MM.1S (cell line): ENCODE data around the gene TTYH3.

ENCODE experiments used
- CTCF ChIP-seq: fragments of 300-600 bp; sonication (generic); IDR thresholded peaks from 2 replicates; pipeline ENCODE4 v1.5.1; 2016; ENCODE audit warnings: antibody characterized with exemption, low read length, mixed read lengths
- EZH2 ChIP-seq: fragments of 300-600 bp; sonication (generic); optimal IDR thresholded peaks from 2 replicates; pipeline ENCODE3; 2017; ENCODE audit warnings: low read depth, mild to moderate bottlenecking, antibody characterized with exemption, low read length, mixed read lengths
- EZH2phosphoT487 ChIP-seq: fragments of 300-600 bp; sonication (generic); IDR thresholded peaks from 2 replicates; pipeline ENCODE4 v1.6.1; 2018; ENCODE audit warnings: antibody characterized with exemption, low read length

GRCh38 chr7:2657208-2657607, 25.4 kb downstream of the TTYH3 start:
- no peak for TF ChIP-seq CTCF
- no peak for TF ChIP-seq EZH2
- TF ChIP-seq EZH2phosphoT487 = no peak
